Peyer's patch (tissue), 4 donors: ENCODE results near the gene RASAL2.

Experiments
- POLR2A ChIP-seq, 2 donors: fragments of 450-650 bp; IDR thresholded peaks; one replicate each; pipeline ENCODE4 v1.5.1; 2017; ENCODE audit warnings: antibody characterized with exemption in 2 of 2, mild to moderate bottlenecking in 2 of 2, moderate library complexity in 2 of 2
- TF ChIP-seq, protein P1 (sequence below), 6 experiments: fragments of 450-650 bp in 4 of 6; fragments of 200-600 bp in 2 of 6; sonication (generic) in 1 of 6; IDR thresholded peaks; one replicate each; pipeline ENCODE4 v1.5.1; 2017 to 2019; ENCODE audit warnings: antibody characterized with exemption in 6 of 6, mild to moderate bottlenecking in 3 of 6, moderate library complexity in 1 of 6

DNA sequence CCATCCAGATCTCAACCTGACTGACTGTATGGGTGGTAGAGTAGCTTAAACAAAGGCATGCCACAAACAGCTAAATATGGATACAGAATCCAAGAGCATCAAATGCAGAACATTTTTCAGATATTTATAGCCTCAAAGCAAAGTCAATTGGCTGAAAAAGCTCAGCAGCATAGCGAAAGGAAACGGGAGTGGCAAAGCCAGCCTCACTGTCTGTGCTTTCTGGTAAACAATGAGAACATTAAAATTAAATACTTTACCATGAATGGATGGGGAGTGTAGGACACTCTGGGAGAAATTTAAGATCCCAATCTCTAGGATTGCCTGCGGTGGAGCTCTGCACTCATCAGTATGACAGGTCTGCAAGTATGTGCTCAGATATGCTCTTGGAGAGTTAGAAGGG lies 4.4 kb downstream of the RASAL2 start:
- TF ChIP-seq, protein P1, sequence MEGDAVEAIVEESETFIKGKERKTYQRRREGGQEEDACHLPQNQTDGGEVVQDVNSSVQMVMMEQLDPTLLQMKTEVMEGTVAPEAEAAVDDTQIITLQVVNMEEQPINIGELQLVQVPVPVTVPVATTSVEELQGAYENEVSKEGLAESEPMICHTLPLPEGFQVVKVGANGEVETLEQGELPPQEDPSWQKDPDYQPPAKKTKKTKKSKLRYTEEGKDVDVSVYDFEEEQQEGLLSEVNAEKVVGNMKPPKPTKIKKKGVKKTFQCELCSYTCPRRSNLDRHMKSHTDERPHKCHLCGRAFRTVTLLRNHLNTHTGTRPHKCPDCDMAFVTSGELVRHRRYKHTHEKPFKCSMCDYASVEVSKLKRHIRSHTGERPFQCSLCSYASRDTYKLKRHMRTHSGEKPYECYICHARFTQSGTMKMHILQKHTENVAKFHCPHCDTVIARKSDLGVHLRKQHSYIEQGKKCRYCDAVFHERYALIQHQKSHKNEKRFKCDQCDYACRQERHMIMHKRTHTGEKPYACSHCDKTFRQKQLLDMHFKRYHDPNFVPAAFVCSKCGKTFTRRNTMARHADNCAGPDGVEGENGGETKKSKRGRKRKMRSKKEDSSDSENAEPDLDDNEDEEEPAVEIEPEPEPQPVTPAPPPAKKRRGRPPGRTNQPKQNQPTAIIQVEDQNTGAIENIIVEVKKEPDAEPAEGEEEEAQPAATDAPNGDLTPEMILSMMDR (IDR thresholded peaks at IDR 0.05) = no peak
- TF ChIP-seq POLR2A (IDR thresholded peaks at IDR 0.05) = no peak
